ENCODE data around the gene GNL1.
"Not testable (repeated sequence)": the region's sequence is repeated elsewhere in the genome, so short reads cannot be mapped to it uniquely, and the experiment has no call there.

GNL1 gene

GRCh38 chr6:30537931-30538330 lies 18.4 kb downstream of the GNL1 start:
- H3K79me2 ChIP-seq (ENCODE audit: insufficient read depth, low read length) = no peaks in the 10 kb centered on the region
- no peaks in the 10 kb centered on the region for H3K36me3 ChIP-seq (ENCODE audit: insufficient read depth, low read length)
- no peak overlapping the region for H3K4me2 ChIP-seq (ENCODE audit: low read length)
- H3K4me3 ChIP-seq (ENCODE audit: low read depth, low read length, poor library complexity, severe bottlenecking) = no peak overlapping the region
- TF ChIP-seq EZH2 (IDR thresholded peaks at IDR 0.05; ENCODE audit: borderline replicate concordance, low read length) (no peak), CTCF (IDR thresholded peaks at IDR 0.05; ENCODE audit: low read length) (no peak)
- 0 out of 2 replicates have a peak, but pooled peaks cover 3% of the 10 kb centered on the region for H3F3A ChIP-seq (ENCODE audit: insufficient read depth, low read length)
- no peak overlapping the region for H3K27ac ChIP-seq (ENCODE audit: low read depth, low read length, poor library complexity, severe bottlenecking)
- no peaks in the 10 kb centered on the region for H4K20me1 ChIP-seq (ENCODE audit: insufficient read depth, low read length)
- H3K27me3 ChIP-seq (ENCODE audit: insufficient read depth, low read length) = no peaks in the 10 kb centered on the region
- H2AFZ ChIP-seq (ENCODE audit: low read length) = no peak overlapping the region
- H3K9ac ChIP-seq (ENCODE audit: low read length) = no peak overlapping the region
- no peaks in the 10 kb centered on the region for H3K9me2 ChIP-seq (ENCODE audit: low read depth, low read length)
- H3K9me3 ChIP-seq (ENCODE audit: low read length) = no peaks in the 10 kb centered on the region
- peaks cover 12% of the 10 kb centered on the region for H3K4me1 ChIP-seq (ENCODE audit: insufficient read depth, low read length, severe bottlenecking)

- Histone ChIP-seq H3K79me2 (ENCODE audit: insufficient read depth, low read length) (no peaks in the 10 kb centered on the region), H3K27me3 (ENCODE audit: insufficient read depth, low read length) (no peaks in the 10 kb centered on the region), H3K27ac (ENCODE audit: low read depth, low read length, poor library complexity, severe bottlenecking) (no peak overlapping the region), H3K9me2 (ENCODE audit: low read depth, low read length) (no peaks in the 10 kb centered on the region), H2AFZ (ENCODE audit: low read length) (no peak overlapping the region), H3K9me3 (ENCODE audit: low read length) (no peaks in the 10 kb centered on the region), H3F3A (ENCODE audit: insufficient read depth, low read length) (no peaks in the 10 kb centered on the region), H4K20me1 (ENCODE audit: insufficient read depth, low read length) (no peaks in the 10 kb centered on the region), H3K4me2 (ENCODE audit: low read length) (no peak overlapping the region), H3K9ac (ENCODE audit: low read length) (no peak overlapping the region), H3K4me1 (ENCODE audit: insufficient read depth, low read length, severe bottlenecking) (peaks cover 17% of the 10 kb centered on the region), H3K4me3 (ENCODE audit: low read depth, low read length, poor library complexity, severe bottlenecking) (no peak overlapping the region), H3K36me3 (ENCODE audit: insufficient read depth, low read length) (no peaks in the 10 kb centered on the region)
- TF ChIP-seq EZH2 (IDR thresholded peaks at IDR 0.05; ENCODE audit: borderline replicate concordance, low read length) (no peak), CTCF (IDR thresholded peaks at IDR 0.05; ENCODE audit: low read length) (no peak)
Observed at GRCh38 chr6:30533460-30534294, 22.6 kb downstream of the GNL1 start.

- no peak overlapping the region for H2AFZ ChIP-seq (ENCODE audit: low read length)
- H3K27me3 ChIP-seq (ENCODE audit: insufficient read depth, low read length) = no peaks in the 10 kb centered on the region
- H4K20me1 ChIP-seq (ENCODE audit: insufficient read depth, low read length) = no peaks in the 10 kb centered on the region
- H3K9me2 ChIP-seq (ENCODE audit: low read depth, low read length) = no peaks in the 10 kb centered on the region
- H3K79me2 ChIP-seq (ENCODE audit: insufficient read depth, low read length) = no peaks in the 10 kb centered on the region
- H3K9me3 ChIP-seq (ENCODE audit: low read length) = no peaks in the 10 kb centered on the region
- no peaks in the 10 kb centered on the region for H3F3A ChIP-seq (ENCODE audit: insufficient read depth, low read length)
- peaks cover 31% of the 10 kb centered on the region for H3K4me1 ChIP-seq (ENCODE audit: insufficient read depth, low read length, severe bottlenecking)
- no peak for TF ChIP-seq CTCF (IDR thresholded peaks at IDR 0.05; ENCODE audit: low read length)
- TF ChIP-seq EZH2 (IDR thresholded peaks at IDR 0.05; ENCODE audit: borderline replicate concordance, low read length) = no peak
- peak overlapping the region; percentile 16 for H3K27ac ChIP-seq (ENCODE audit: low read depth, low read length, poor library complexity, severe bottlenecking)
- H3K36me3 ChIP-seq (ENCODE audit: insufficient read depth, low read length) = no peaks in the 10 kb centered on the region
- H3K4me3 ChIP-seq (ENCODE audit: low read depth, low read length, poor library complexity, severe bottlenecking) = no peak overlapping the region
- no peak overlapping the region for H3K9ac ChIP-seq (ENCODE audit: low read length)
- H3K4me2 ChIP-seq (ENCODE audit: low read length) = no peak overlapping the region
Observed at GRCh38 chr6:30530014-30530413, 26.3 kb downstream of the GNL1 start.

GRCh38 chr6:30529349-30529875 lies 26.9 kb downstream of the GNL1 start:
- peaks cover 31% of the 10 kb centered on the region for H3K4me1 ChIP-seq (ENCODE audit: insufficient read depth, low read length, severe bottlenecking)
- not testable (repeated sequence) for H3K9me3 ChIP-seq (ENCODE audit: low read length); H2AFZ ChIP-seq (ENCODE audit: low read length); H3K9ac ChIP-seq (ENCODE audit: low read length); H3K79me2 ChIP-seq (ENCODE audit: insufficient read depth, low read length); H3K9me2 ChIP-seq (ENCODE audit: low read depth, low read length); H4K20me1 ChIP-seq (ENCODE audit: insufficient read depth, low read length); H3K4me3 ChIP-seq (ENCODE audit: low read depth, low read length, poor library complexity, severe bottlenecking); H3K4me2 ChIP-seq (ENCODE audit: low read length); H3K36me3 ChIP-seq (ENCODE audit: insufficient read depth, low read length); H3K27me3 ChIP-seq (ENCODE audit: insufficient read depth, low read length); H3F3A ChIP-seq (ENCODE audit: insufficient read depth, low read length)
- H3K27ac ChIP-seq (ENCODE audit: low read depth, low read length, poor library complexity, severe bottlenecking) = peak overlapping the region; percentile 16

GRCh38 chr6:30526444-30526843 lies 29.8 kb downstream of the GNL1 start:
- H4K20me1 ChIP-seq (ENCODE audit: insufficient read depth, low read length); H3K27me3 ChIP-seq (ENCODE audit: insufficient read depth, low read length); H3K9me2 ChIP-seq (ENCODE audit: low read depth, low read length); H3K4me2 ChIP-seq (ENCODE audit: low read length); H3K9ac ChIP-seq (ENCODE audit: low read length); H3F3A ChIP-seq (ENCODE audit: insufficient read depth, low read length); H3K4me3 ChIP-seq (ENCODE audit: low read depth, low read length, poor library complexity, severe bottlenecking); H3K79me2 ChIP-seq (ENCODE audit: insufficient read depth, low read length); H3K36me3 ChIP-seq (ENCODE audit: insufficient read depth, low read length); H3K9me3 ChIP-seq (ENCODE audit: low read length); H2AFZ ChIP-seq (ENCODE audit: low read length); H3K27ac ChIP-seq (ENCODE audit: low read depth, low read length, poor library complexity, severe bottlenecking): not testable (repeated sequence)
- H3K4me1 ChIP-seq (ENCODE audit: insufficient read depth, low read length, severe bottlenecking) = peaks cover 28% of the 10 kb centered on the region
